HepG2 (cell line): ENCODE results near the gene INPP5E. TPM values are rescaled to one million over a fixed set of nuclear protein-coding genes. Genes with fewer than 3 reads are reported as not detected.

Experiments
- HNRNPK ChIP-seq: fragments of 200-400 bp; formaldehyde crosslinking; IDR thresholded peaks from 2 replicates; pipeline ENCODE4 v1.6.1; 2018; ENCODE audit warnings: low read length, low read depth, moderate library complexity, mild to moderate bottlenecking; ENCODE audit not compliant: poor library complexity, severe bottlenecking
- KLF9 ChIP-seq: IDR thresholded peaks from 2 replicates; pipeline ENCODE4 v1.6.1; 2016; ENCODE audit warnings: low read depth
- PHF5A ChIP-seq: IDR thresholded peaks from one replicate; pipeline ENCODE4 v1.6.1; 2018; ENCODE audit warnings: low read depth, missing genetic modification reagents; ENCODE audit not compliant: unreplicated experiment
- RFX3 ChIP-seq: IDR thresholded peaks from 2 replicates; pipeline ENCODE4 v1.6.1; 2016; ENCODE audit warnings: missing biosample characterization, missing genetic modification reagents
- ZNF232 ChIP-seq: sonication (generic); formaldehyde crosslinking; IDR thresholded peaks from 2 replicates; pipeline ENCODE4 v1.4.0; 2020; ENCODE audit warnings: missing genetic modification reagents, borderline replicate concordance
- ZNF441 ChIP-seq: sonication (generic); formaldehyde crosslinking; IDR thresholded peaks from 2 replicates; pipeline ENCODE4 v1.7.0; 2021; ENCODE audit warnings: missing genetic modification reagents, borderline replicate concordance
- ZNF691 ChIP-seq: sonication (generic); formaldehyde crosslinking; IDR thresholded peaks from 2 replicates; pipeline ENCODE4 v1.4.0; 2020; ENCODE audit warnings: missing genetic modification reagents, low read depth, mild to moderate bottlenecking, borderline replicate concordance
- ZNF703 ChIP-seq: sonication (generic); formaldehyde crosslinking; IDR thresholded peaks from 2 replicates; pipeline ENCODE4 v1.5.1; 2020; ENCODE audit warnings: missing genetic modification reagents, mild to moderate bottlenecking, moderate library complexity, borderline replicate concordance
- polyA plus RNA-seq, 8 experiments: library from polyadenylated mRNA; depleted of rRNA in 3 of 8; stranded (reverse) in 7 of 8; unstranded in 1 of 8; fragments of >200 nt; fragmentation: Illumina TruSeq in 4 of 8; extraction: Trizol in 4 of 8; gene quantifications; 2 replicates each; pipeline versions ENCODE4 v1.2.1 to v1.2.3, GENCODE V29; 2011 to 2016; ENCODE audit warnings: low read depth in 4 of 8, missing spikeins in 1 of 8, mixed read lengths in 1 of 8; ENCODE audit not compliant: insufficient read depth in 1 of 8
- total RNA-seq, 5 experiments: library from RNA; depleted of rRNA; stranded (reverse); fragments of >200 nt; fragmentation: Illumina TruSeq; extraction: Trizol; gene quantifications; 2 replicates each; pipeline ENCODE4 v1.2.3, GENCODE V29; 2016; ENCODE audit warnings: low read depth in 1 of 5
- TF ChIP-seq, protein P1 (sequence below): sonication (generic); formaldehyde crosslinking; IDR thresholded peaks from 2 replicates; pipeline ENCODE4 v1.4.0; 2020; ENCODE audit warnings: low read depth, missing genetic modification reagents
- TF ChIP-seq, protein P2 (sequence below): IDR thresholded peaks from 2 replicates; pipeline ENCODE4 v1.6.1; 2016

The INPP5E gene
- total and polyA plus RNA-seq, 2 of the 13 experiments (the other 11 are each of a cell fraction or from before 2014, with no cell fraction given) = 5.5 TPM

DNA sequence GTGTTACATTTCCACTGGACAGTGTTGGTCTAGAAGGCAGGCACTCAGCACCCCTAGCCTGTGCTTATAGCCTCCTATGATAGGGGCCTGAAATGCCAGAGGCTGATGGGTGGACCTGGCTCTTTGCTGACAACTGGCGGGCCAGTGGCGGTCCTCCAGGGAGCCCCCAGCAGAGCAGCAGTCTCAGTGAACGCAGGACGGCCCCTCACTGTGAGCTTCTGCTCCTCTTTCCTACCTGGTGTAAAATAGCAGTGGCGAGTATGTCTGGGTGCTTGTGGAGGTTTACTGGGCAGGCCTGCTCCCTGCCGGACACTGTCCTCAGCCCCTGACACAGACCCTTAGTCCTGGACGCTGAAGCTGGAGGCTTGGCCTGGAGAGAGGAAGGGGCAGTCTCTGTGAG, 46.5 kb upstream of the INPP5E start (continued):
- TF ChIP-seq ZNF691 (CRISPR knock-in tag) (no peak), ZNF441 (CRISPR knock-in tag) (no peak), PHF5A (CRISPR knock-in tag) (no peak), ZNF232 (no peak), HNRNPK (no peak), KLF9 (no peak), ZNF703 (CRISPR knock-in tag) (no peak), RFX3 (CRISPR knock-in tag) (no peak)
- TF ChIP-seq, protein P1, sequence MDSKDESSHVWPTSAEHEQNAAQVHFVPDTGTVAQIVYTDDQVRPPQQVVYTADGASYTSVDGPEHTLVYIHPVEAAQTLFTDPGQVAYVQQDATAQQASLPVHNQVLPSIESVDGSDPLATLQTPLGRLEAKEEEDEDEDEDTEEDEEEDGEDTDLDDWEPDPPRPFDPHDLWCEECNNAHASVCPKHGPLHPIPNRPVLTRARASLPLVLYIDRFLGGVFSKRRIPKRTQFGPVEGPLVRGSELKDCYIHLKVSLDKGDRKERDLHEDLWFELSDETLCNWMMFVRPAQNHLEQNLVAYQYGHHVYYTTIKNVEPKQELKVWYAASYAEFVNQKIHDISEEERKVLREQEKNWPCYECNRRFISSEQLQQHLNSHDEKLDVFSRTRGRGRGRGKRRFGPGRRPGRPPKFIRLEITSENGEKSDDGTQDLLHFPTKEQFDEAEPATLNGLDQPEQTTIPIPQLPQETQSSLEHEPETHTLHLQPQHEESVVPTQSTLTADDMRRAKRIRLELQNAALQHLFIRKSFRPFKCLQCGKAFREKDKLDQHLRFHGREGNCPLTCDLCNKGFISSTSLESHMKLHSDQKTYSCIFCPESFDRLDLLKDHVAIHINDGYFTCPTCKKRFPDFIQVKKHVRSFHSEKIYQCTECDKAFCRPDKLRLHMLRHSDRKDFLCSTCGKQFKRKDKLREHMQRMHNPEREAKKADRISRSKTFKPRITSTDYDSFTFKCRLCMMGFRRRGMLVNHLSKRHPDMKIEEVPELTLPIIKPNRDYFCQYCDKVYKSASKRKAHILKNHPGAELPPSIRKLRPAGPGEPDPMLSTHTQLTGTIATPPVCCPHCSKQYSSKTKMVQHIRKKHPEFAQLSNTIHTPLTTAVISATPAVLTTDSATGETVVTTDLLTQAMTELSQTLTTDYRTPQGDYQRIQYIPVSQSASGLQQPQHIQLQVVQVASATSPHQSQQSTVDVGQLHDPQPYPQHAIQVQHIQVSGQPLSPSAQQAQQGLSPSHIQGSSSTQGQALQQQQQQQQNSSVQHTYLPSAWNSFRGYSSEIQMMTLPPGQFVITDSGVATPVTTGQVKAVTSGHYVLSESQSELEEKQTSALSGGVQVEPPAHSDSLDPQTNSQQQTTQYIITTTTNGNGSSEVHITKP (CRISPR knock-in tag) = no peak
- TF ChIP-seq, protein P2, sequence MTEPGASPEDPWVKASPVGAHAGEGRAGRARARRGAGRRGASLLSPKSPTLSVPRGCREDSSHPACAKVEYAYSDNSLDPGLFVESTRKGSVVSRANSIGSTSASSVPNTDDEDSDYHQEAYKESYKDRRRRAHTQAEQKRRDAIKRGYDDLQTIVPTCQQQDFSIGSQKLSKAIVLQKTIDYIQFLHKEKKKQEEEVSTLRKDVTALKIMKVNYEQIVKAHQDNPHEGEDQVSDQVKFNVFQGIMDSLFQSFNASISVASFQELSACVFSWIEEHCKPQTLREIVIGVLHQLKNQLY (CRISPR knock-in tag) = no peak
